HepG2 (cell line): Measurements from ENCODE around the gene ANKFY1. TPM values are rescaled to one million over a fixed set of nuclear protein-coding genes. Genes with fewer than 3 reads are reported as not detected.

Experiments
- CHCHD3 ChIP-seq: sonication (generic); formaldehyde crosslinking; IDR thresholded peaks from 2 replicates; pipeline ENCODE4 v1.8.0; 2022; ENCODE audit warnings: mild to moderate bottlenecking, missing genetic modification reagents, moderate library complexity
- HMGXB3 ChIP-seq: sonication (generic); formaldehyde crosslinking; IDR thresholded peaks from 2 replicates; pipeline ENCODE4 v1.4.0; 2020; ENCODE audit warnings: missing genetic modification reagents, borderline replicate concordance
- MED13 ChIP-seq: sonication (generic); formaldehyde crosslinking; IDR thresholded peaks from 2 replicates; pipeline ENCODE4 v1.5.0; 2020; ENCODE audit warnings: missing genetic modification reagents
- NR2F1 ChIP-seq, 2 experiments: fragments of 450-650 bp in 1 of 2; formaldehyde crosslinking in 1 of 2; IDR thresholded peaks; 2 replicates each; pipeline versions ENCODE4 v1.5.0 to v1.6.1; 2016 to 2020; ENCODE audit warnings: mild to moderate bottlenecking in 1 of 2, missing compliant biosample characterization in 1 of 2, missing genetic modification reagents in 1 of 2, moderate library complexity in 1 of 2
- PAX8 ChIP-seq: sonication (generic); formaldehyde crosslinking; IDR thresholded peaks from 2 replicates; pipeline ENCODE4 v1.8.0; 2022; ENCODE audit warnings: mild to moderate bottlenecking, missing genetic modification reagents, borderline replicate concordance
- PAXIP1 ChIP-seq: sonication (generic); formaldehyde crosslinking; conservative IDR thresholded peaks from 2 replicates; pipeline ENCODE4 v1.4.0; 2020; ENCODE audit warnings: mild to moderate bottlenecking, missing genetic modification reagents, moderate library complexity
- POLR2A ChIP-seq, 2 experiments: IDR thresholded peaks; 2 replicates each; pipeline ENCODE4 v1.6.1; 2011; ENCODE audit warnings: low read depth in 2 of 2, low read length in 2 of 2, mild to moderate bottlenecking in 1 of 2, moderate library complexity in 1 of 2; ENCODE audit not compliant: insufficient read depth in 1 of 2
- SNAPC2 ChIP-seq: sonication (generic); formaldehyde crosslinking; IDR thresholded peaks from 2 replicates; pipeline ENCODE4 v1.8.1; 2022; ENCODE audit warnings: mild to moderate bottlenecking, missing genetic modification reagents
- SNRNP70 ChIP-seq: fragments of 200-400 bp; formaldehyde crosslinking; IDR thresholded peaks from 2 replicates; pipeline ENCODE4 v1.6.1; 2017; ENCODE audit warnings: mild to moderate bottlenecking, low read depth, low read length, moderate library complexity
- SP140L ChIP-seq: sonication (generic); formaldehyde crosslinking; IDR thresholded peaks from 2 replicates; pipeline ENCODE4 v1.4.0; 2020; ENCODE audit warnings: missing genetic modification reagents, borderline replicate concordance
- SRSF9 ChIP-seq: fragments of 200-400 bp; formaldehyde crosslinking; IDR thresholded peaks from 2 replicates; pipeline ENCODE4 v1.6.1; 2018; ENCODE audit warnings: borderline replicate concordance, mild to moderate bottlenecking, low read depth, low read length; ENCODE audit not compliant: insufficient read depth, poor library complexity, severe bottlenecking
- STAG1 ChIP-seq: sonication (generic); formaldehyde crosslinking; IDR thresholded peaks from 2 replicates; pipeline ENCODE4 v1.4.0; 2020; ENCODE audit warnings: missing genetic modification reagents
- TCF7L2 ChIP-seq: IDR thresholded peaks from 2 replicates; pipeline ENCODE4 v1.6.1; 2011; ENCODE audit warnings: mild to moderate bottlenecking, low read depth, low read length, moderate library complexity
- TFDP1 ChIP-seq: IDR thresholded peaks from 2 replicates; pipeline ENCODE4 v1.6.1; 2016; ENCODE audit warnings: missing compliant biosample characterization, missing genetic modification reagents, borderline replicate concordance
- ZBTB38 ChIP-seq: sonication (generic); formaldehyde crosslinking; IDR thresholded peaks from 2 replicates; pipeline ENCODE4 v1.5.1; 2020; ENCODE audit warnings: mild to moderate bottlenecking, missing genetic modification reagents
- ZEB1 ChIP-seq: IDR thresholded peaks from 2 replicates; pipeline ENCODE4 v1.6.1; 2012; ENCODE audit warnings: mild to moderate bottlenecking, low read depth, inconsistent platforms; ENCODE audit not compliant: insufficient replicate concordance
- ZNF235 ChIP-seq: sonication (generic); formaldehyde crosslinking; IDR thresholded peaks from 2 replicates; pipeline ENCODE4 v1.8.1; 2023; ENCODE audit warnings: mild to moderate bottlenecking, missing genetic modification reagents, borderline replicate concordance
- ZNF24 ChIP-seq: fragments of 450-650 bp; IDR thresholded peaks from 2 replicates; pipeline ENCODE4 v1.6.1; 2017; ENCODE audit warnings: antibody characterized with exemption, mild to moderate bottlenecking
- ZNF292 ChIP-seq: sonication (generic); formaldehyde crosslinking; IDR thresholded peaks from 2 replicates; pipeline ENCODE4 v1.8.1; 2022; ENCODE audit warnings: mild to moderate bottlenecking, low read depth, missing genetic modification reagents, borderline replicate concordance
- ZNF678 ChIP-seq: sonication (generic); formaldehyde crosslinking; IDR thresholded peaks from 2 replicates; pipeline ENCODE4 v1.4.0; 2020; ENCODE audit warnings: mild to moderate bottlenecking, missing genetic modification reagents
- ZNF782 ChIP-seq: sonication (generic); formaldehyde crosslinking; IDR thresholded peaks from 2 replicates; pipeline ENCODE4 v1.4.0; 2020; ENCODE audit warnings: missing genetic modification reagents, mild to moderate bottlenecking, borderline replicate concordance
- ZSCAN25 ChIP-seq: sonication (generic); formaldehyde crosslinking; IDR thresholded peaks from 2 replicates; pipeline ENCODE4 v1.8.0; 2022; ENCODE audit warnings: mild to moderate bottlenecking, missing genetic modification reagents
- polyA plus RNA-seq, 8 experiments: library from polyadenylated mRNA; depleted of rRNA in 3 of 8; stranded (reverse) in 7 of 8; unstranded in 1 of 8; fragments of >200 nt; fragmentation: Illumina TruSeq in 4 of 8; extraction: Trizol in 4 of 8; gene quantifications; 2 replicates each; pipeline versions ENCODE4 v1.2.1 to v1.2.3, GENCODE V29; 2011 to 2016; ENCODE audit warnings: low read depth in 4 of 8, missing spikeins in 1 of 8, mixed read lengths in 1 of 8; ENCODE audit not compliant: insufficient read depth in 1 of 8
- total RNA-seq, 5 experiments: library from RNA; depleted of rRNA; stranded (reverse); fragments of >200 nt; fragmentation: Illumina TruSeq; extraction: Trizol; gene quantifications; 2 replicates each; pipeline ENCODE4 v1.2.3, GENCODE V29; 2016; ENCODE audit warnings: low read depth in 1 of 5

The ANKFY1 gene
- total and polyA plus RNA-seq, 2 of the 13 experiments (the other 11 are each of a cell fraction or from before 2014, with no cell fraction given), result 11.9 to 16.8 TPM

- peak; percentile 90 for TF ChIP-seq PAXIP1 (CRISPR knock-in tag)
- TF ChIP-seq HMGXB3 (CRISPR knock-in tag), result no peak
- TF ChIP-seq ZBTB38 (CRISPR knock-in tag), result no peak
- no peak for TF ChIP-seq SRSF9
- TF ChIP-seq ZNF782, result no peak
- TF ChIP-seq SP140L (CRISPR knock-in tag), result no peak
- TF ChIP-seq TFDP1, result no peak
- no peak for TF ChIP-seq PAX8 (CRISPR knock-in tag)
- TF ChIP-seq TCF7L2, result no peak
- no peak for TF ChIP-seq ZNF678 (CRISPR knock-in tag)
- TF ChIP-seq SNAPC2 (CRISPR knock-in tag), result no peak
- no peak for TF ChIP-seq ZNF292 (CRISPR knock-in tag)
- 0 out of 2 replicates have a peak, but pooled peaks have one; percentile 8 for TF ChIP-seq STAG1
- no peak for TF ChIP-seq ZNF24
- TF ChIP-seq POLR2A (IDR thresholded peaks at IDR 0.05; ENCODE audit: insufficient read depth in 1 of 2, low read depth in 2 of 2, low read length in 2 of 2), result no peak
- no peak for TF ChIP-seq SNRNP70
- no peak for TF ChIP-seq CHCHD3 (CRISPR knock-in tag)
- no peak for TF ChIP-seq ZSCAN25 (CRISPR knock-in tag)
- TF ChIP-seq ZNF235, result no peak
- no peak for TF ChIP-seq MED13 (CRISPR knock-in tag)
- TF ChIP-seq NR2F1 (CRISPR knock-in tag; IDR thresholded peaks at IDR 0.05), result no peak
- TF ChIP-seq ZEB1, result no peak
Observed at GRCh38 chr17:4310354-4311060, 46.7 kb upstream of the ANKFY1 start (continued).
